Ascending aorta (tissue), 2 donors: ENCODE measurements around the gene RTCA. TPM values are rescaled to one million over a fixed set of nuclear protein-coding genes. Genes with fewer than 3 reads are reported as not detected.
"Not testable (repeated sequence)": the region's sequence is repeated elsewhere in the genome, so short reads cannot be mapped to it uniquely, and the experiment has no call there.

ENCODE experiments used
- DNase-seq, 2 donors: peaks; one replicate each; pipeline ENCODE4 v3.0.0-alpha.2; 2019; ENCODE audit warnings: low spot score in 2 of 2
- H3K27ac ChIP-seq, 2 donors: fragments of 200-600 bp; sonication (generic); one replicate each; pipeline ENCODE4 v1.5.1; 2016 to 2017; ENCODE audit warnings: mild to moderate bottlenecking in 1 of 2
- H3K27me3 ChIP-seq: fragments of 200-600 bp; sonication (generic); one replicate; pipeline ENCODE4 v1.5.1; 2017
- H3K36me3 ChIP-seq, 2 donors: fragments of 200-600 bp; sonication (generic); one replicate each; pipeline ENCODE4 v1.5.1; 2016
- H3K4me1 ChIP-seq, 2 donors: fragments of 200-600 bp; sonication (generic); one replicate each; pipeline ENCODE4 v1.5.1; 2016 to 2017; ENCODE audit warnings: mild to moderate bottlenecking in 1 of 2
- H3K4me3 ChIP-seq, 2 donors: fragments of 200-600 bp; sonication (generic); one replicate each; pipeline ENCODE4 v1.5.1; 2016 to 2017; ENCODE audit warnings: mild to moderate bottlenecking in 1 of 2
- H3K9me3 ChIP-seq, 2 donors: fragments of 200-600 bp; sonication (generic); one replicate each; pipeline ENCODE4 v1.5.1; 2016
- intact Hi-C: fragments of 100-400 bp; cut with DNase I; formaldehyde crosslinking; loops from one replicate; pipeline ENCODE4 v1.15.1; 2023
- total RNA-seq: library from RNA; depleted of rRNA; stranded (reverse); fragments of >200 nt; gene quantifications from one replicate; pipeline ENCODE4 v1.1.0, GENCODE V29; 2016
- TF ChIP-seq, protein P1 (sequence below), 3 experiments: fragments of 200-600 bp in 2 of 3; fragments of 450-650 bp in 1 of 3; sonication (generic) in 2 of 3; IDR thresholded peaks; one replicate each; pipeline ENCODE4 v1.5.1; 2016 to 2019; ENCODE audit warnings: antibody characterized with exemption in 3 of 3, mild to moderate bottlenecking in 1 of 3, moderate library complexity in 1 of 3

RTCA gene
- total RNA-seq, 1 donor from 2014 or later = 2.8 TPM

DNA sequence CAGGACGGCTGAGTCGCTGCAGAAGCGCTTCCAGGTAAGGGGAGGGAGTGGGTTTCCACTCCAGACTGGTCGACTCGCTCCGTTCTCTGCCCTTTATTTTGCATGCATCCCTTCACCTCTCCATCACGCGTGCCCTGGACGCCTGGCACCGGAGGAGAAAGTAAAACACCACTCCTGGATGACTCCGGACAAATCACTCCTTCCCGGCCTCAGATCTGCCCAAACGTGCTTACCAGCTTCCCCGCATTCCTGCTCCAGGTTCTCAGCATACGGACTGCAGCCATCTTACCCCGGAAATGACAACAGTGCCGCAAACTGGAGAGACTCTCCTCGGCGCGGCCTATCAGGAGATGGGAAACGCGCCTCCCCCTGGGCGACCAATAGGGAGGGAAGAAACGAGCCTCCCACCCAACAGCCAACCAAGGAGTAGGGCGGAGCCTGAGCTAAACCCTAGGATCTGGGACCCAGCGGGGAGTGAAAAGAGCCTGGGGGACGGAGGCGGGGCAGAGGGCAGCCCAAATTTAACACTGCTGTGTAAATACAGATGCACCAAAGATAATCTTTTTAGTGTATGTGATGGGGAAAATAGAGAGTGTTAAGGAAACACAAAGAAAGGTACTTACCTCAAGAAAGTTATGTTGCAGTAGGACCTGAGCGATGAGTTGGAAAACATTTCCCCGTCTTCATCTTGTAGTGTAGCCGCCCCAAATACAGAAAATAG, 16.3 kb upstream of the RTCA start, which contains the start of gene DBT:
DBT (minus strand) TSS at position 298 of the 721 bp plus-strand sequence; CDS start at position 284, 14 bp downstream.
- Histone ChIP-seq H3K9me3 (no peaks in the 10 kb centered on the region), H3K36me3 (no peaks in the 10 kb centered on the region), H3K27me3 (no peaks in the 10 kb centered on the region), H3K4me1 (no peaks in the 10 kb centered on the region), H3K4me3 (peak within 1 kb of the TSS; percentile 57 to 85), H3K27ac (peak within 1 kb of the TSS; percentile 85 to 86)
- TF ChIP-seq, protein P1, sequence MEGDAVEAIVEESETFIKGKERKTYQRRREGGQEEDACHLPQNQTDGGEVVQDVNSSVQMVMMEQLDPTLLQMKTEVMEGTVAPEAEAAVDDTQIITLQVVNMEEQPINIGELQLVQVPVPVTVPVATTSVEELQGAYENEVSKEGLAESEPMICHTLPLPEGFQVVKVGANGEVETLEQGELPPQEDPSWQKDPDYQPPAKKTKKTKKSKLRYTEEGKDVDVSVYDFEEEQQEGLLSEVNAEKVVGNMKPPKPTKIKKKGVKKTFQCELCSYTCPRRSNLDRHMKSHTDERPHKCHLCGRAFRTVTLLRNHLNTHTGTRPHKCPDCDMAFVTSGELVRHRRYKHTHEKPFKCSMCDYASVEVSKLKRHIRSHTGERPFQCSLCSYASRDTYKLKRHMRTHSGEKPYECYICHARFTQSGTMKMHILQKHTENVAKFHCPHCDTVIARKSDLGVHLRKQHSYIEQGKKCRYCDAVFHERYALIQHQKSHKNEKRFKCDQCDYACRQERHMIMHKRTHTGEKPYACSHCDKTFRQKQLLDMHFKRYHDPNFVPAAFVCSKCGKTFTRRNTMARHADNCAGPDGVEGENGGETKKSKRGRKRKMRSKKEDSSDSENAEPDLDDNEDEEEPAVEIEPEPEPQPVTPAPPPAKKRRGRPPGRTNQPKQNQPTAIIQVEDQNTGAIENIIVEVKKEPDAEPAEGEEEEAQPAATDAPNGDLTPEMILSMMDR (IDR thresholded peaks at IDR 0.05) = no peak
- intact Hi-C loops = loop anchor here (1.0 to 5.0 kb wide), 6 partner anchors 17 to 645 kb away; partner anchors contain the start of genes CDC14A, EXTL2, RTCA and SASS6
- DNase-seq = peak; percentile 86 to 98

DNA sequence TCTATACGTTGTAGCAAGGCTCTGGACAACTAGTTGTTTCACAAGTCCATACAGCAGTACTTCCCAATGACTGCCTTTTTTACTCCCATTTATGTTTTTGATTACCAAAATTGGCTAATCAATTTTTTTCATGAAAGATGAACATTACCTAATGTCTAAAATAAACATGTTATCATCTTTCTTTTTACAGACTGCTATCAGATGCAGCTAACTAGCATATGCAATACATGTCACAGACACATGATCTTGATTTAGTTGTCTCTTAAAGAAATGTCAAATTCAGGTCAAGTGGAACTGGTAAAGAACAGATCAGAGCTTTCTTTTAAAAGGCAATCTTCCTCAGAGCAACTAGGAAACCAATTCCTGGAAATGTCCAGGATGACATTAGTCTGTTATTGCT, 15.8 kb upstream of the RTCA start:
- no peaks in the 10 kb centered on the region for H3K9me3 ChIP-seq
- no peak for DNase-seq
- no peaks in the 10 kb centered on the region for H3K4me1 ChIP-seq
- TF ChIP-seq, protein P1 (IDR thresholded peaks at IDR 0.05) = no peak
- peak overlapping the region; percentile 57 to 85 for H3K4me3 ChIP-seq
- H3K27ac ChIP-seq = peak overlapping the region; percentile 24 to 85
- intact Hi-C loops = no loop called here
- no peaks in the 10 kb centered on the region for H3K36me3 ChIP-seq
- no peaks in the 10 kb centered on the region for H3K27me3 ChIP-seq

DNA sequence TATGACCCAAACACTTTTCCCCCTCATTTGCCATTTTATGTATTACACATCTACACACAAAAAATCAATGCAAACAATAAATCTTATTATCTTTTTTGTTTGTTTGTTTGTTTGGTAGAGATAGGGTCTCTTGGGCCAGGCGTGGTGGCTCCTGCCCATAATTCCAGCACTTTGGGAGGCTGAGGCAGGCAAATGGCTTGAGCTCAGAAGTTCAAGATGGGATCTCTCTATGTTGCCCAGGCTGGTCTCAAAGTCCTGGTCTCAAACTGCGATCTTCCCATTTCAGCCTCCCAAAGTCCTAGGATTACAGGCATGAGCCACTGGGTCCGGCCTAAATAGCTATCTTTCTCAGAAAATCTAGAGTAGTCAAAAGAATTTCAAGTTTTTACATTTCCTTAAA, 15.2 kb upstream of the RTCA start:
- TF ChIP-seq, protein P1 (IDR thresholded peaks at IDR 0.05) = no peak
- Histone ChIP-seq H3K4me1 (no peaks in the 10 kb centered on the region), H3K27me3 (no peaks in the 10 kb centered on the region), H3K27ac (peak overlapping the region in 1 of 2 donors; percentile 85), H3K36me3 (no peaks in the 10 kb centered on the region), H3K4me3 (no peak overlapping the region), H3K9me3 (no peaks in the 10 kb centered on the region)
- intact Hi-C loops = no loop called here
- no peak for DNase-seq

DNA sequence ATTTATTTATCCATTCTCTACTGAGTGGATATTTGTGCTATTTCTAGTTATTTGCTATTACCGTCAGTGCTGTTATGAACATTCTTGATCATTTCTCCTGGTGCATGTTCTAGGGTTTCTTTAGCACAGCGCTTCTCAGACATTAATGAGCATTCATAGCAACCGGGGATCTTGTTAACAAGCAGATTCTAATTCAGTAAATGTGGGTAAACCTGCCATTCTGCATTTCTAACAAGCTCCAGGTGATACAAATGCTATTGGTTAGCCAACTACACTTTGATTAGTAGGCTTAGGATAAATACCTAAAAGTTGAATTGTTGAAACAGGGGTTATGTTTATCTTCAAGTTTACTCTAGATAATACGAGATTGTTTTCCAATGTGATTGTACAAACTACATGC, 13.1 kb upstream of the RTCA start:
- Histone ChIP-seq H3K4me1 (no peaks in the 10 kb centered on the region), H3K27ac (no peak overlapping the region), H3K36me3 (no peaks in the 10 kb centered on the region), H3K27me3 (no peaks in the 10 kb centered on the region), H3K4me3 (no peak overlapping the region), H3K9me3 (no peaks in the 10 kb centered on the region)
- intact Hi-C loops = no loop called here
- no peak for DNase-seq
- TF ChIP-seq, protein P1 (IDR thresholded peaks at IDR 0.05) = no peak

DNA sequence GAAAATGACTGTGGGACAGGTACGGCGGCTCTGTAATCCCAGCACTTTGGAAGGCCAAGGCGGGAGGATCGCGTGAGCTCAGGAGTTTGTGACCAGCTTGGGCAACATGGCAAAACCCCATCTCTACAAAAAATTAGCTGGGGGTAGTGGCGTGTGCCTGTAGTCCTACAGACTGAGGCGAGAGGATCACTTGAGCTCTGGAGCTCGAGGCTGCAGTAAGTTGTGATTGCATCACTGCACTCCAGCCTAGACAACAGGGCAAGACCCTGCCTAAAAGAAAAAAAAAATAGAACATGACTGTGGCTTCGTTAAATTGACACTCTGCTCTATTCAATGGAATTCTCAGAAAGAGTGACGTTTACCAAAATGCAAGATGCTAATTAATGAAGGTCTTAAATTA, 12.5 kb upstream of the RTCA start:
- no peaks in the 10 kb centered on the region for H3K27me3 ChIP-seq
- no peaks in the 10 kb centered on the region for H3K36me3 ChIP-seq
- no peaks in the 10 kb centered on the region for H3K9me3 ChIP-seq
- intact Hi-C loops = no loop called here
- TF ChIP-seq, protein P1 (IDR thresholded peaks at IDR 0.05) = no peak
- no peak for DNase-seq
- H3K4me3 ChIP-seq = no peak overlapping the region
- no peaks in the 10 kb centered on the region for H3K4me1 ChIP-seq
- no peak overlapping the region for H3K27ac ChIP-seq

DNA sequence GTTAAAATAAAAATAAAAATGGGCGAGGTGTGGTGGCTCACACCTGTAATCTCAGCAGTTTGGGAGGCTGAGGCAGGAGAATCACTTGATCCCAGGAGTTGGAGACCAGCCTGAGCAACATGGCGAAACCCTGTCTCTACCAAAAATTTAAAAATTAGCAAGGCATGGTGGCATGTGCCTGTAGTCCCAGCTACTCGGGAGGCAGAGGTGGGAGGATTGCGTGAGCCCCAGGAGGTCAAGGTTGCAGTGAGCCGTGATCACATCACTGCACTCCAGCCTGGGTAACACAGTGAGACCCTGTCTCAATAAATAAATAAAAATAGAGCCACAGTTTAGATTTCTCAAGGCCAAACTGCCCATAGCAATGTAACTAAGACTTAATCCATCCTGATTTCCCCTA, 9.7 kb upstream of the RTCA start:
- H3K27me3 ChIP-seq, H3K4me3 ChIP-seq, intact Hi-C loops, DNase-seq, H3K36me3 ChIP-seq, H3K4me1 ChIP-seq, H3K9me3 ChIP-seq, H3K27ac ChIP-seq: not testable (repeated sequence)

DNA sequence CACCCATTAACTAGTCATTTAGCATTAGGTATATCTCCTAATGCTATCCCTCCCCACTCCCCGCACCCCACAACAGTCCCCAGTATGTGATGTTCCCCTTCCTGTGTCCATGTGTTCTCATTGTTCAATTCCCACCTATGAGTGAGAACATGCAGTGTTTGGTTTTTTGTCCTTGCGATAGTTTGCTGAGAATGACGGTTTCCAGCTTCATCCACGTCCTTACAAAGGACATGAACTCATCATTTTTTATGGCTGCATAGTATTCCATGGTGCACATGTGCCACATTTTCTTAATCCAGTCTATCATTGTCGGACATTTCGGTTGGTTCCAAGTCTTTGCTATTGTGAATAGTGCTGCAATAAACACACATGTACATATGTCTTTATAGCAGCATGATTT, 7.6 kb upstream of the RTCA start:
- H3K9me3 ChIP-seq, intact Hi-C loops, H3K27me3 ChIP-seq, H3K4me3 ChIP-seq, DNase-seq, H3K4me1 ChIP-seq, H3K36me3 ChIP-seq, H3K27ac ChIP-seq: not testable (repeated sequence)
